CD4-positive, CD25-positive, alpha-beta regulatory T cell (primary cell): ENCODE results near the gene PPL. TPM values are rescaled to one million over a fixed set of nuclear protein-coding genes. Genes with fewer than 3 reads are reported as not detected.

Experiments
- polyA plus RNA-seq, 4 donors: library from polyadenylated mRNA; unstranded; fragments of 300-500 nt; fragmentation: Illumina TruSeq; gene quantifications; one replicate each; pipeline ENCODE4 v1.2.3, GENCODE V29; 2021
- total RNA-seq: library from RNA; stranded (reverse); gene quantifications from one replicate; pipeline ENCODE4 v1.2.3, GENCODE V29; 2022

PPL gene
- total and polyA plus RNA-seq, 5 donors from 2014 or later: 0.11 to 0.19 (median 0.14) TPM; not detected in 2

Other genes starting within 250 kb of the PPL start
- 43.7 TPM for gene NUDT16L1, start 243.6 kb downstream of the PPL start, total RNA-seq
- 100 to 1,000 TPM in 1 of 4 donors, 10 to 100 TPM in 3; 77.8 to 110 (median 91.5) TPM for gene NUDT16L1, start 243.6 kb downstream of the PPL start, polyA plus RNA-seq
- 20.4 TPM for gene ANKS3, start 202.9 kb downstream of the PPL start, total RNA-seq
- gene ANKS3, start 202.9 kb downstream of the PPL start, polyA plus RNA-seq: 1 to 10 TPM; 1.4 to 4.0 (median 2.5) TPM
- gene DNAAF8, start 202.6 kb downstream of the PPL start, total RNA-seq: not detected
- gene DNAAF8, start 202.6 kb downstream of the PPL start, polyA plus RNA-seq: under 1 TPM in 1 of 4 donors, not detected in 3; 0.06 TPM
- gene ZNF500, start 170.0 kb downstream of the PPL start, total RNA-seq: 12.3 TPM
- 10 to 100 TPM in 2 of 4 donors, 1 to 10 TPM in 2; 4.5 to 16.9 (median 12.1) TPM for gene ZNF500, start 170.0 kb downstream of the PPL start, polyA plus RNA-seq
- gene SEPTIN12, start 148.8 kb downstream of the PPL start, total RNA-seq: 0.27 TPM
- gene SEPTIN12, start 148.8 kb downstream of the PPL start, polyA plus RNA-seq: not detected
- not detected for gene SMIM22, start 141.8 kb downstream of the PPL start, total RNA-seq
- not detected for gene SMIM22, start 141.8 kb downstream of the PPL start, polyA plus RNA-seq
- gene ROGDI, start 134.5 kb downstream of the PPL start, total RNA-seq: 15.9 TPM
- gene ROGDI, start 134.5 kb downstream of the PPL start, polyA plus RNA-seq: 1 to 10 TPM; 4.6 to 8.2 (median 7.0) TPM
- gene GLYR1, start 89.9 kb downstream of the PPL start, total RNA-seq: 114 TPM
- 10 to 100 TPM; 29.4 to 38.6 (median 33.2) TPM for gene GLYR1, start 89.9 kb downstream of the PPL start, polyA plus RNA-seq
- 65.3 TPM for gene UBN1, start 89.7 kb downstream of the PPL start, total RNA-seq
- gene UBN1, start 89.7 kb downstream of the PPL start, polyA plus RNA-seq: 10 to 100 TPM; 10.8 to 12.8 (median 11.2) TPM
- 1.5 TPM for gene SEC14L5, start 21.2 kb upstream of the PPL start, total RNA-seq
- not detected for gene SEC14L5, start 21.2 kb upstream of the PPL start, polyA plus RNA-seq
- 23.7 TPM for gene NAGPA, start 96.8 kb upstream of the PPL start, total RNA-seq
- 10 to 100 TPM; 30.2 to 37.5 (median 33.6) TPM for gene NAGPA, start 96.8 kb upstream of the PPL start, polyA plus RNA-seq
- gene C16orf89, start 128.8 kb upstream of the PPL start, total RNA-seq: not detected
- gene C16orf89, start 128.8 kb upstream of the PPL start, polyA plus RNA-seq: not detected
- 13.4 TPM for gene ALG1, start 134.7 kb upstream of the PPL start, total RNA-seq
- 10 to 100 TPM; 27.5 to 38.8 (median 35.1) TPM for gene ALG1, start 134.7 kb upstream of the PPL start, polyA plus RNA-seq
- 3.7 TPM for gene EEF2KMT, start 160.6 kb upstream of the PPL start, total RNA-seq
- 10 to 100 TPM; 11.0 to 19.6 (median 14.9) TPM for gene EEF2KMT, start 160.6 kb upstream of the PPL start, polyA plus RNA-seq